ENCODE data around the gene CERS3.

The CERS3 gene

DNA sequence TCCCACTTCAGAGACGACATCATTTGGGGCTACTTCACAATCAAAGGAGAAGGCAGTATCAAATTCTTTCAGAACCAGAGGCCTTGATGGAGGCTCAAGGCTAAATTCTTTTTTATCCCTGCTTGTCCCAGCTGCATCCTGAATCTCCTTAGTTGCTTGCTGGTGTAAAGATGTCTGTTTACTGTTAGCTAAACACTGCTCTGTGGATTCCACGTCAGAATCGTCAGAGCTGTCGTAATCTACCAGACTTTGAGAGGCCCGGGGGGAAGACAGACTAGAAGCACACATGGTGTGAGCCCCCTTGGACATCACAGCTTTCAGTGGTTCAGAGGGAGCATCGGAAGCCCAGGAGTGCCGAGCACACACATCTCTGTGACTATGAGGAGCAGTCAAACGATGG lies 40.6 kb upstream of the CERS3 start:
- TF ChIP-seq CTCF (IDR thresholded peaks at IDR 0.05; ENCODE audit: low read length, missing control alignments): no peak
- DNase-seq (ENCODE audit: low read depth): no peak
- no peak overlapping the region for H3K4me3 ChIP-seq (replicated peaks; ENCODE audit: low read depth, low read length)

- TF ChIP-seq CTCF (IDR thresholded peaks at IDR 0.05; ENCODE audit: low read length, missing control alignments): no peak
- no peak for DNase-seq (ENCODE audit: low read depth)
- no peak overlapping the region for H3K4me3 ChIP-seq (replicated peaks; ENCODE audit: low read depth, low read length)
Observed at GRCh38 chr15:100566850-100567628, 38.3 kb upstream of the CERS3 start.

DNA sequence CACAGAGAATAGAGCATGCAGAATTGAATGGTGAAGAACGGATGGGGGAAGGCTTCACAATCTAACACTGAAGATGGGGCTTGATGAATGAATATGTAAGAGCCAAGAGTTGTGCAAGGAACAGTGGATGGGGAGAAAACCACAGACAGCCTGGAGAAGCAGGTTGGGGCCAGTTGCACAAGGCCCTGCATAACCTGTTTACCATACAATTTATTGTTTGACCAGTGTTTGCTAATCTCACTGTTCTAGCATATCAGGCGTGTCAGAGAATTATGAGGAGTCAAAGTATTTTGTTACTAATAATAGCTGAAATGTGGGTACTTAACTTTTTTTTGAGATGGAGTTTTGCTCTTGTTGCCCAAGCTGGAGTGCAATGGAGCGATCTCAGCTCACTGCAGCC lies 36.8 kb upstream of the CERS3 start:
- no peak for DNase-seq (ENCODE audit: low read depth)
- no peak for TF ChIP-seq CTCF (IDR thresholded peaks at IDR 0.05; ENCODE audit: low read length, missing control alignments)
- no peak overlapping the region for H3K4me3 ChIP-seq (replicated peaks; ENCODE audit: low read depth, low read length)

DNA sequence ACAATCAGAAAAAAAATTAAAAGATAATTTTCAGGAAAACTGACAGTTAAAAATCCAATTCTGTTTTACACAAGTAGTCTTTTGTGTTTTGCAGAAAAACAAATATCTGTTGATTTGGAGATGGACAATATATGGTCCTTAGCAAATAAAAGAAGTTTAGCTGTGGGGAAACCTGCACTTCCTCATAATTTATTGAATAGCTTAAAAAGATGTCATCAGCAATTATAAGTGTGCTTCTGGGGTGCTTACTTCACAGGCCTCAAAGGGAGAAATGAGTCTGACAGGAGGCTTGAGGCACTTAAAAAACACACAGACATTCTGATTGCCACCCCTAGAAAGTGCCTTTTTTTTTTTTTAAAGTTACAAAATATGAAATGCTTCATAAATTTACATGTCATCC lies 31.6 kb upstream of the CERS3 start:
- DNase-seq (ENCODE audit: low read depth): no peak
- no peak for TF ChIP-seq CTCF (IDR thresholded peaks at IDR 0.05; ENCODE audit: low read length, missing control alignments)
- no peak overlapping the region for H3K4me3 ChIP-seq (replicated peaks; ENCODE audit: low read depth, low read length)

GRCh38 chr15:100559330-100559729 lies 30.6 kb upstream of the CERS3 start:
- peak; percentile 79 for DNase-seq (ENCODE audit: low read depth)
- no peak overlapping the region for H3K4me3 ChIP-seq (replicated peaks; ENCODE audit: low read depth, low read length)
- no peak for TF ChIP-seq CTCF (IDR thresholded peaks at IDR 0.05; ENCODE audit: low read length, missing control alignments)

- DNase-seq (ENCODE audit: low read depth): no peak
- H3K4me3 ChIP-seq (replicated peaks; ENCODE audit: low read depth, low read length): no peak overlapping the region
- no peak for TF ChIP-seq CTCF (IDR thresholded peaks at IDR 0.05; ENCODE audit: low read length, missing control alignments)
Observed at GRCh38 chr15:100558771-100559254, 30.1 kb upstream of the CERS3 start.

DNA sequence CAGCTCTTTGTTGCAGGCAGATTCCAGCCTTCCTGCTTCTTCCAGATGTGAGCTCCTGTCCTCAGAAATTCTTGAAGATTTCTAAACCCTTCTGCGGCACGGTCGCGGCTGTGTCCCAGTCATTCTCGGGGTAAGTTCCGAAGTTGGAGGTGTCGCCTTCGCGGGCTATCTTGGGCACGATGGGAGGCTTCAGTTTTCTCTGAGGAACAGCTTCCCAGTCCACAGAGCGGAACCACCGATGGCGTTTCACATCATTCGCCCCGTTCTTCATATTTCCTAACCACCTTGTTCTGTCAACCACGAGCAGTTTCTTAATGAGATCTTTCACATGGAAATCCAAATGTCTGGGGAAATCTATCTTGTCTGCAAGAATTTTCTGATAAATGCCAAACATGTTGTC lies 24.7 kb upstream of the CERS3 start:
- DNase-seq (ENCODE audit: low read depth): no peak
- TF ChIP-seq CTCF (IDR thresholded peaks at IDR 0.05; ENCODE audit: low read length, missing control alignments): no peak
- H3K4me3 ChIP-seq (replicated peaks; ENCODE audit: low read depth, low read length): no peak overlapping the region
